Measurements from ENCODE around the gene IPO4.

GRCh38 chr14:24224618-24225071 lies 36.0 kb upstream of the IPO4 start:
- TF ChIP-seq YY1 (IDR thresholded peaks at IDR 0.05; ENCODE audit: low read depth) (no peak), CEBPB (IDR thresholded peaks at IDR 0.05) (no peak), RAD21 (IDR thresholded peaks at IDR 0.05; ENCODE audit: low read depth) (no peak), MAX (IDR thresholded peaks at IDR 0.05) (no peak), REST (IDR thresholded peaks at IDR 0.05; ENCODE audit: low read depth) (no peak), TEAD4 (IDR thresholded peaks at IDR 0.05) (no peak)
